OCI-LY1 (cell line): ENCODE measurements around the gene IFT81.

Experiments used
- CTCF ChIP-seq: fragments of 200-600 bp; sonication (generic), shearing (Covaris generic); IDR thresholded peaks from 2 replicates; pipeline ENCODE4 v1.5.1; 2017; ENCODE audit warnings: mild to moderate bottlenecking, antibody characterized with exemption, low read length, moderate library complexity, mixed read lengths
- EZH2 ChIP-seq: fragments of 200-600 bp; sonication (generic), shearing (Covaris generic); IDR thresholded peaks from 2 replicates; pipeline ENCODE4 v1.8.0; 2017; ENCODE audit warnings: borderline replicate concordance, mixed run types, mild to moderate bottlenecking, antibody characterized with exemption, low read length, moderate library complexity, mixed read lengths

GRCh38 chr12:110124269-110124995, at the start of gene IFT81:
- TF ChIP-seq CTCF: no peak
- TF ChIP-seq EZH2: no peak
